ENCODE measurements around the gene CBLN3.
A peak's percentile ranks its signal among the peaks of the same experiment; 100 is the strongest.

CBLN3 gene

DNA sequence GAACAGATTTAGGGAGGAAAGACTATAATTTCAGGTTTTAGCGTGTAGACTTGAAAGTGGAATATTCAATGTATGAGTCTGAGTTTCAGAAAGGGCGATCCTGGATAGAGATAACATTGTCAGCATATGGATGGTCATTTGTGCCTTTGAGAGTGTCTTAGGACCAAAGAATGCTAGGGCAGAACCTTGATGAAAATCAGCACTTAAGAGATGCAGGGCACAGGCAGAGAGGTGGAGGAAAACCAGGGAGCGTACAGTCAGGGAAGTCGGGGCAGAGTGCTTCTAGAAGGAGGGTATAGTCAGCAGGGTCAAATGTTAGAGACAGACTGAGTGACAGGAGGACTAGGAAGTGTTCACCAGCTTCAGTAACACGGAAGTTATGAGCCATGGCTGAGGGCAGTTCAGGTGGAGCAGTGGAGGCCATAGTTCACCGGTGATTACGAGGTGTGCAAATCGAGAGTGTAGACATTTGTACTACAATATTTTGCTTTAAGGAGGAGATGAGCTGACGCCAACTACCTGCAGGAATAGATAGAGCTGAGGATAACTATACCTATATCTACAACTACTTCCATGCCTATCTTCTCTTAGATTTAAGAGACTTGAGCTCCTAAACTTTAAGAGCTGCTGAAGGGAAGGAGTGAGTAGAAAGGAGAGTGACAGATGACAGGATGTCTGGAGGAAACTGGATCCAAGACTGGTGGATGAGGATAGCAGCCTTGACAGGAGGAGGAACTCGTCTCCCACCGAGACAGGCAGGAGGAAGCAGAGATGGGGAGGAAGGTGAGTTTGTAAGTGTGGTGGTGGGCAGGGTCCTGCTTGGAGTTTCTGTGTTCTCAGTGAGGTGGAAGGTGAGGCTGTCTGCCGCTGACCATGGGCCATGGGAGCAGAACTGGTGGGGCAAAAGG is 6.5 kb downstream of the CBLN3 start:
- DNase-seq, result no peak

DNA sequence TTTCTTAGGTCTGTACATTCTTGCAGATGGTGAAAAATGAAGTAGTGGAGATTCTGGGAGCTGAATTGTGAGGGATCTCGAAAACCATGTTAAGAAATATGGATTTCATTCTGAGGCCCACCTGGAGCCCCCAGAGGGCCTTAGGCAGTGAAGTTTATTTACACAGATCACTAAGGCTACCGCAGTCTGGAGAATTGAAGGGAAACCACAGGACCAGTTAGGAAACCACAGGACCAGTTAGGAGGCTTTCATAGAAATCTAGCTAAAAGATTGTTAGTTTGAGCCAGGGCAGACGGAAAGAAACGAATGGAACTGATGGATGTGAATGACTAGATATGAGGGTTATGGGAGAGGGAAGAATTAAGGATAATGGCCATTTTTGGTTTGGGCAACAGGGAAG is 7.2 kb downstream of the CBLN3 start:
- DNase-seq, result no peak

DNA sequence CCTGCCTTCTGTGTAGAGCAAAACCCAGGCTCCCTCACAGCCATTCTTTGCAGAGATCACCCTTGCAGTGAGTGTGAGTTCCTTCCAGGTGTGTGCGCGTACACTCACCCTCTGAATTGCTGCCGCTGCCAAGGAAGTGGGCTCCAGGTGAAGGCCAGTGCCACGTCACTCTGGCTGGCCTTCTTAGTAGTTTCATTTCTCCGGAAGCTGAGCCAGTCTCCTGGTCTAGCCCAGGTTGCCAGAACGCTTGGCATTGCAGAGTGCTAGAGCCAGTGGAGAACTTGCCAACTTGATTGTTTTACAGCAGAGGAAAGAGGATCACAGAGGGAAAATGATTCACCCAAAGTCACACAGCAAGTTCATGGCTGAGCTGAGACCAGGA is 11.0 kb downstream of the CBLN3 start:
- DNase-seq, result no peak

DNA sequence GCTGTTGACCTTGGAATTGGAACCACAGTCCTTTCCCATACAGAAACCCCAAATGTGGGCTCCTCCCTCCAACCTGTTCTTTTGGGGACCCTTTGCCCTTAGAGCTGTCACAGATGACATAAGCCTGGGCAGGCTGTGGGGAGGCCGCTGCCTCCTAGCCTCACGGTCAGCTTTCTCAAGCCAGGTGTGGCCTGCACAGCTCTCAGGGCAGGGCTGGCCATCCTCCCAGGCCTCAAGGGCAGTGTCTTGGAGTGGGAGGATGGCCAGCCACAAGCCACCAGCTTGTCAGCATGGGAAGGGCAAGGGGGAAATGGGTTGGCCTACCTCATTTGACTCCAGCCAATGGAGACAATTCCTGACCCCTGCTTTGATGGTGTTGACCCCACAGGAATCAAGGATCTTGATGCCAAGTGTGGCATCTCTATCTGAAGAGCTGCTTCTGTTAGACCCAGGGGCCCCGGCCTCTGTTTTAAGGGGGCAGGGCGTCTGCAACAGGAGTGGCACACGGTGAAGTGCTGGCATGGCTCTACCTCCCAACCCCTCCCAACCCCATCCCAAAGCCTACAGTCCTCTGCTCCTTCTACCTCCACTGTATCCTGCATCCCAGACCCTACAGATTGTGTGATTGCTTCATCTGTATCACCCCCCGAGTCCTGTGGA is 11.5 kb downstream of the CBLN3 start:
- no peak for DNase-seq

DNA sequence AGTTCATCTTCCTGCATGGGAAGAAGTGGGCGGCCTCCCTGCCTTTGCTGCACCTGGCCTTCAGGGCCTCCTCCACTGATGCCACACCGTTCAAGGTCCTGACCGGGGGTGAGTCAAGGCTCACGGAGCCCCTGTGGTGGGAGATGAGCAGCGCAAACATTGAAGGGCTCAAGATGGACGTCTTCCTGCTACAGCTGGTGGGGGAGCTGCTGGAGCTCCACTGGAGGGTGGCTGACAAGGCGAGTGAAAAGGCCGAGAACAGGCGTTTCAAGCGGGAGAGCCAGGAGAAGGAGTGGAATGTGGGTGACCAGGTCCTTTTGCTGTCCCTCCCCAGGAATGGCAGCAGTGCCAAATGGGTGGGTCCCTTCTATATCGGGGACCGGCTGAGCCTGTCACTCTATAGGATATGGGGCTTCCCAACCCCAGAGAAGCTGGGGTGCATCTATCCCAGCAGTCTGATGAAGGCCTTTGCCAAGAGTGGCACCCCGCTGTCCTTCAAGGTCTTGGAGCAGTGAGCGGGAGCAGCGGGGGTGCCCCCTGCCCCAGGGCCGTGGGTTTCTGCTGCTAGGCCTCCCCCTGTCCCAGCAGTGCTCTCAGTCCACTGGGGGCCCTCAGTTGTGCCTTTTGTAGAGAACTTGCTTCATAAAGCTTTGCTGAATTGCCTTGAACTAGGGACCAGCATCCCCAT is 12.4 kb downstream of the CBLN3 start:
- DNase-seq, result no peak

DNA sequence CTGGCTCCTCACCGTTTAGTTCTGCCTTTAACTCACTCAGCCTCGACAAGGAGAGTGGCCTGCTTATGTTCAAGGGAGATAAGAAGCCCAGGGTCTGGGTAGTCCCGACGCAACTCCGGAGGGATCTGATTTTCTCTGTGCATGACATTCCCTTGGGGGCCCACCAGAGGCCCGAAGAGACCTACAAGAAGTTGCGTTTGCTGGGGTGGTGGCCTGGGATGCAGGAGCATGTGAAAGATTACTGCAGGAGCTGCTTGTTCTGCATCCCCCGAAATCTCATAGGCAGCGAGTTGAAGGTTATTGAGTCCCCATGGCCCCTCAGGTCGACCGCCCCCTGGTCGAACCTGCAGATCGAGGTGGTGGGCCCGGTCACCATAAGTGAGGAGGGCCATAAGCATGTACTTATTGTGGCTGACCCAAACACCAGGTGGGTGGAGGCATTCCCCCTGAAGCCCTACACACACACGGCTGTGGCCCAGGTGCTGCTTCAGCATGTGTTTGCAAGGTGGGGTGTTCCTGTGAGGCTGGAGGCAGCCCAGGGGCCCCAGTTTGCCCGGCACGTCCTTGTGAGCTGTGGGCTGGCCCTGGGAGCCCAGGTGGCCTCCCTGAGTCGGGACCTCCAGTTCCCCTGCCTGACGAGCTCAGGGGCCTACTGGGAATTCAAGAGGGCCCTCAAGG is 13.1 kb downstream of the CBLN3 start:
- DNase-seq, result no peak

DNA sequence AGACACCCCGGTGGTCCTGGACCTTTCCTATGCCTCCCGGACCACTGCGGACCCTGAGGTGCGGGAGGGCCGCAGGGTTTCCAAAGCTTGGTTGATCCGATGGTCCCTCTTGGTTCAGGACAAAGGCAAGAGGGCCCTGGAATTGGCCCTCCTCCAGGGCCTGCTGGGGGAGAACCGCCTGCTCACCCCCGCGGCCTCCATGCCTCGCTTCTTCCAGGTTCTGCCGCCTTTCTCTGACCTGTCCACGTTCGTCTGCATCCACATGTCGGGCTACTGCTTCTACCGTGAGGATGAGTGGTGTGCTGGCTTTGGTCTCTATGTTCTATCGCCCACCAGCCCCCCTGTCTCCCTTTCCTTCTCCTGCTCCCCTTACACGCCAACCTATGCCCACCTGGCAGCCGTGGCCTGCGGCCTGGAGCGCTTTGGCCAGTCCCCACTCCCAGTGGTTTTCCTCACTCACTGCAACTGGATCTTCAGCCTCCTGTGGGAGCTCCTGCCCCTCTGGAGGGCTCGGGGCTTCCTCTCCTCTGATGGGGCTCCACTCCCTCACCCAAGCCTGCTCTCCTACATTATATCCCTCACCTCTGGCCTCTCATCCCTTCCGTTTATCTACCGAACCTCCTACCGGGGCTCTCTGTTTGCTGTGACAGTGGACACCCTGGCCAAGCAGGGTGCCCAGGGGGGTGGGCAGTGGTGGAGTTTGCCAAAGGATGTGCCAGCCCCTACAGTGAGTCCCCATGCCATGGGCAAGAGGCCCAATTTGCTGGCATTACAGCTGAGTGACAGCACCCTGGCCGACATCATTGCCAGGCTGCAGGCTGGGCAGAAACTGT is 13.8 kb downstream of the CBLN3 start:
- DNase-seq, result no peak

DNA sequence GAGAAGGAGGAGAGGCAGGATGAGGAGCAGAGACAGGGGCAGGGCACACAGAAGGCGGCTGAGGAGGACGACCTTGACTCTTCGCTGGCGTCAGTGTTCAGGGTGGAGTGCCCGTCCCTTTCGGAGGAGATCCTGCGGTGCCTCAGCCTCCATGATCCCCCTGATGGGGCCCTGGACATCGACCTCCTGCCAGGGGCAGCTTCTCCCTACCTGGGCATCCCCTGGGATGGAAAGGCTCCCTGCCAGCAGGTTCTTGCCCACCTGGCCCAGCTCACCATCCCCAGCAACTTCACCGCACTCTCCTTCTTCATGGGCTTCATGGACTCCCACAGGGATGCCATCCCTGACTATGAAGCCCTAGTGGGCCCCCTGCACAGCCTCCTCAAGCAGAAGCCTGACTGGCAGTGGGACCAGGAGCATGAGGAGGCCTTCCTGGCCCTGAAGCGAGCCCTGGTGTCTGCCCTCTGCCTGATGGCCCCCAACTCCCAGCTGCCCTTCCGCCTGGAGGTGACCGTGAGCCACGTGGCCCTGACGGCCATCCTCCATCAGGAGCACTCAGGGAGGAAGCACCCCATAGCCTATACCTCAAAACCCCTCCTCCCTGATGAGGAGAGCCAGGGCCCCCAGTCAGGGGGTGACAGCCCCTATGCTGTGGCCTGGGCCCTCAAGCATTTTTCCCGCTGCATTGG is 14.6 kb downstream of the CBLN3 start:
- no peak for DNase-seq

DNA sequence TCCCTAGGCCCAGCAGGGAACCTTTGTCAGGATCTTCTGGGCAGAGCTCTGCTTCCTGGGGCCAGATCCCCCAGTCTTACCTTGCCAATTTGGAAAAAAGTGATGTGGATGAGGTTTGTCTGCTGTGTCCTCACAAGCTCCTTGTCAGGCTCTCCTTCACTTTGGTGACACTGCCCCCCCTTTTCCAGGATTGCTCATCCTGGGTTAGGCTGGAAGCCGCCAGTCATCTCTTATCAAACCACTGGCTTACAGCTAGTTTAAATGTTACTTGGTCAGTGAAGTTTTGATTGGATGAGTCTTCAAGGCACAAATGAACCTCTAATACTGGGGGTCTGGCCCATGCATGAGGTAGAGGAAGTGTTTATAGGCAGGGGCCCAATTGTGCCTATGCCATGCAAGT is 15.4 kb downstream of the CBLN3 start:
- no peak for DNase-seq

DNA sequence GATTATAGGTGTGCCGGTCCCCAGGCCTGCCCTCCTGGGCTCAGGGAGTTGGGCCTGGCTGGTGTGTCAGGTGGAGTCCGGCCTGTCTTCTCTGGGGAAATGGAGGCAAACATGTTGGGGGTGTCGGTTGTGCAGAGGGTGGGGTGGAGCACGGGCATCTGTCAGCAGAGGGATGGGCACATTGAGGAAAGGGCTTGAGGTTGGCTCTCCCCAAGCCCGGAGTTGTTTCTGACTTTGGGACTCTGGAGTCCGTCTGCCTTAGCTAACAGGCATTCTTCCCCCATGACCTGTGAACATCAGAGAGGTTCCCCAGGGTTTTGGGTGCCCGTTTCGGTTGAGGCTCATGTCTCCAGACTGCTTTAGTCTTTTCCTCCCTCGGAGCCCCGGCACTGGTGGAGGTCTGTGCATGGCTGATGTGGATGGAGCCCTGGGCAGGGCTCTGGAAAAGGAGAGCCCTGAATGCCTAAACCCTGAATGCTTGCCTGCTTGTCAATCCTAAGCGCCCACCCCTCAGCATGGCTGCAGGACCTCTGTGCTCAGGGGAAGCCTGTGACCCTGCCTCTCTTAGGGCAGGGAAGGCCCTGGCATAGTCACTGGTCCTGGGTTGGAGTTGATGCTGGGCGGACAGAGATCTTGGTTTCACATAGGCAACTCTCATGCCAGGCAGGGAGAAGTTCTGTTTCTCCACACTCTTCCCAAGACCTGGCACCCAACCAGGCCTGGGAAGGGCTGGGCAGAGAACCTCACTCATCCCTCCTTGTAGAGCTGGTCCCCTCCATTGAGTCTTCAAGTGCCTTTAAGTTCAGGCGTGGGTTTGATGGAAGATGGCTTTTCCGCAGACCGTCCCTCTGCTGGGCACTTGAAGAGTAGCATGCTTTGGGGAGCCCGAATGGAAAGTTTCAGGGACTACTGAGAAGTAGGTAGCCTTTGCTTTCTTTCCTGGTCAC is 17.8 kb downstream of the CBLN3 start:
- peak; percentile 29 for DNase-seq

DNA sequence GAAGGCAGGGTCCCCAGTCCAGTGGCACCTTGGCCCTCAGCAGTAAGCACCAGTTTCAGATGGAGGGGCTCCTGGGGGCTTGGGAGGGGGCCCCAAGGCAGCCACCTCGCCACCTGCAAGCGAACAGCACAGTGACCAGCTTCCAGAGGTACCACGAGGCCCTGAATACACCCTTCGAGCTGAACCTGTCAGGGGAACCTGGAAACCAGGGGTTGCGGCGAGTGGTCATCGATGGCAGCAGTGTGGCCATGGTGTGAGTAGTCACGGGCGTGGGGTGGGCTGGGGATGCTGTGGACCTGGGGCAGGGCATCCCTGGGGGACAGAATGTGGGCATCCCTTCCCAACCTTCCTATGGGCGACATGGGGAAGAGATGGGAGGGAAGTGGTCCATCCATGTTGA is 19.5 kb downstream of the CBLN3 start:
- DNase-seq, result no peak

DNA sequence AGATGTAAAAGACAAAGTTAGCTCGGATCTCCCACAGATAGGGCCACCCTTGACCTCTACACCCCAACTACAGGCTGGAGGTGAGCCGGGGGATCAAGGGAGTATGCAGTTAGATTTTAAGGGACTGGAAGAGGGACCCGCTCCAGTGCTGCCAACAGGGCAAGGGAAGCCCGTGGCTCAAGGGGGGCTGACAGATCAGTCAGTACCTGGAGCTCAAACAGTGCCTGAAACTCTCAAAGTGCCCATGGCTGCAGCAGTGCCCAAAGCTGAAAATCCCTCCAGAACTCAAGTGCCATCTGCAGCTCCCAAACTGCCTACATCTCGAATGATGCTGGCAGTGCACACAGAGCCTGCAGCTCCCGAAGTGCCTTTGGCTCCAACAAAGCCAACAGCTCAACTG is 20.3 kb downstream of the CBLN3 start:
- peak; percentile 23 for DNase-seq

DNA sequence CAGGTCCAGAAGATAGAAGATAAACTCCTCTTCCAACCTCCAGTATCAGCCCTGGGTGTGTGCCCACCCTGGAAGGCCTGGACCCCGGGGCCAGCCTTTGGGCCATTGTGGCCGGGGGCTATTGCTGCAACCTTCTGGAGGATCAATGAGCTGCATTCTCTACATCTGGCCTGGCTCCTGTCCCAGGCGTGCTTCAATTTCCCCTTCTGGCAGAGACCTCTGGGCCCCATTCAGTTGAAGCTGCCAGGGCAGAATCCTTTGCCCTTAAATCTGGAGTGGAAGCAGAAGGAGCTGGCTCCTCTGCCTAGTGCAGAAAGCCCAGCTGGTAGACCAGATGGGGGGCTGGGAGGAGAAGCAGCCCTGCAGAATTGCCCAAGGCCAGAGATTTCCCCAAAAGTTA is 20.7 kb downstream of the CBLN3 start:
- peak; percentile 86 for DNase-seq

DNA sequence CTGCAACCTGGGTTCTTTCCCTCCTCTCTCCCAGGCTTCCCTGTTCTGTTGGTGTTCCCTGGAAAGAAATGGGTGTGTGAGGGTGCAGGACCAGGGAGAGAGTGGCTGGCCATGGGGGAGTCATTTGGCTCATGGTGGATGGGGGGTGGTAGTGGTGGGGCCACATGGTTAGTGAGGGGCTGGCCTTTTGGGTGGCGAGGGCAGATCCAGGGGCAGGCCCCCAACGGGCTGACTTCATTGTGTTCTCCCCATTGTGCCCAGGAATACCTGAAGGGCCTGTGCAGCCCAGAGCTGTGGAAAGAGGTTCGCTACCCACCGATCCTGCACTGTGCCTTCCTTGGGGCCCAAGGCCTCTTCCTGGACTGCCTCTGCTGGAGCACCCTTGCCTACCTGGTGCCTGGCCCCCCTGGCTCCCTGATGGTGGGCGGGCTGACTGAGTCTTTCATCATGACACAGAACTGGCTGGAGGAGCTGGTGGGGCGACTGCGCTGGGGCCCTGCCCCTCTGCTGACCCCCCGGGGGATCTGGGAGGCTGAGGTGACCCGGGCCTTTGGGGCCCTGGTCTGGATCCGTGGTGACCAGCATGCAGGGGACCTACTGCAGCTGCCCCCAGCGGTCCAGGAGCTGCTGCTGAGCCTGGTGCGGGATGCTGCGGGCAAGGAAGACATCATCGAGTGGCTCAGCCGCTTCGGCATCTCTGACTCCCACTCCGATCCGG is 21.7 kb downstream of the CBLN3 start:
- DNase-seq, result no peak

DNA sequence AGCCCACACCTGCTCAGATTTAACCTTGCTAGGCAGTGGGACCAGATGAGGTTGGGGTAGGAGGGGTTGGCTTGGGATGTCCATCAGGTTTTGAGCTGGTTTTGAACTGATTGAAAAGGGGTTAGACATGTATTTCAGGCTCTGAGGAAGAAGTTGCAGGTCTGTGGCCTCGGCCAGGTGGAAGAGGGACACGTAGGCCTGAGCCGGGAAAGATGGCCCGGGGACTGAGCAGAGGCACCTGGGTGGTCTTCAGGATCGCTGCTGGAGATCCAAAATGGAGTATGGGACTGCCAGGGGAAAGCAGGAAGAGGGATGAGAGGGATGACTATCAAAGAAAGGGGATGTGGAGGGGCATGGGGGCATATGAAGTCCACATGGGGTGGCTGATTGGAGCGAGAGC is 23.1 kb downstream of the CBLN3 start:
- DNase-seq, result no peak

DNA sequence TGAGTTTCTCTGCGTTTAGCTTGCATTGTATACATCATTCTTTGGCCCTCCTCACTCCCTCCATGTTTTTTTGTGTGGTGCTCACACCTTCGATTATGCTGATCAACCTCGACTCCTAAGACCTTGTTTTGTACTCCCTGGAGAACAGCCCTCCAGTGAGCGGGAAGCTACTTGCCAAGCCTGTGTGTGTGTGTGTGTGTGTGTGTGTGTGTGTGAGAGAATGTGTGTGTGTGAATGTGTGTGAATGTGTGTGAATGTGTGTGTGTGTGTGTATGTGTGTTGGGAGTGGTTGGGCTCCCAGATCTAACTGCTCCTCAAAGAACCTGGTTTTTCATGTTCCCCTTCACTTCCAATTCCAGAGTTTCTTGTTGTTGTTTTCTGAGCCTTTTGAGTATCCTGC is 24.7 kb downstream of the CBLN3 start:
- DNase-seq, result no peak

DNA sequence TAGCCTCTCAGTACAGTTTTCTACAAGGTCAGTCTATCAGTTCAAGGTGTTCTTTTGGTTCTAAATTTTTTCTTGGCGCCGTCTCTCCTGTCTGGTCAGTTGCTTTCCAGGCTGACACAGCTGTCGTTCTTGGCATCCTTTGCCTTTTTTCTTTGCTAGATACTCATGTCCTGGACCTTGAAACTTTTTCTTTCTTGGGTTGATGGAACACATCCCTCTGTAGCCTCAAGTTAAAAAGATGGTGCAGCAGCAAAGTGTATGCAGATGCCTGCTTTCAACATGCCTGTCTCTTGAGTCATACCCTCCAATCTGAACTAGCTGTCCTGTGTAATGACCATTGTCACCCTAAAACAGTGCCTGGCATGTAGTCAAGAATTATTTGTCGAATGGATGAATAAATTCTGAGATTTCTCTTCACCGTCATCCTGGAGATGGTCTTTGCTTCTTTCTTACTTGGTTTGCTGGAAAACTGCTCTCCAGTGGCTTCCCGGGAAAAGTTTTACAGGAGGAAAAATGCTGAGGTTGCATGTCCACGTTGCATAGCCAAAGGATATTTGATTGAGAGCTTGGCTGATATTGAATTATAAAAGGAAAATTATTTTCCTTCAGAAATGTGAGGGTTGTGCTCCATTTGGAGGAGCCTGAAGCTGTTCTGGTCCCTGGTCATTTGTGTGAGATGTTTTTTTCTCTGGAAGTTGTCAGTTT is 26.0 kb downstream of the CBLN3 start:
- DNase-seq, result no peak

DNA sequence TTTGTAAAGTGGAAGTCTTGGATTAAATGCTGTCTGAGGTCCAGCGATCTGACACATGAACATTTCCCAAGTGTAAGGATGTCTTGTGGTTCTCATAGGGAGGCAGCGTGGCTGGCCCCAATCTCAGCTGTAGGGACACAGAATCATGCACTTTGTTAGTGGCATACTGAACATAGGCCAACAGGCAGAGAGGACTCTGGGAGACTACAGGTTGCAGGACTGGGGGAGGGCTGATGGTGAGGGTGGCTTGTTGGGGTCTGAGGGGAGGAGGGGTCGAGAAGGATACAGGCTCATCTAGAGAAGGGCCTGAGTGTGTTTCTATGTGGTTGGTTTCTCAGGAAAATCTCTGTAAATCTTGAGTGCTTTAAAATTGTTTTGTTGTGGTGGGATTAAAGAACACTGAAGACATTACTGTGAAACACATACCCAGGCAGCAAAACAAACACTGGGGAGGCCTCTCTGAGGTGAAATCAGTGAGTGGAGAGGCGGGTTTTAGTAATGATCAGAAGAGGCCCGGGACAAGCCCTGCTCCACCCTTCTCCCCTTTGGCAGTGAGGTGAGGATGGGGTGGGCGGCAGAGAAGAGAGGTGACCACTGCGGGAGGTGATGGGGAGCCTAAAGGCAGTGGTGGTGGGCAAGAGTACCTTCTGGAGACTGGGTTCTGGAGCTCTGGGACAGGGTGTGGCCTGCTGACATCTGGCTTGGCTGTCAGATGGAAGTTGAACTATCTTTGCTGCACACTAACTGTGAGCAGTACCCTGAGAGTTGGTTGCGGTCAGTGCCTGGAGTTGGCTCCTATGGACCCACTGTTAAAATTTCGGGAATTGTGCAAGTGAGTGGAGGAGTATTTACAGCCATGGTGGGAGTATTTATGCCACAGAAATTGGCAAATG is 27.4 kb downstream of the CBLN3 start:
- DNase-seq, result no peak
